ENCODE data around the gene BNIP3.

The BNIP3 gene

DNA sequence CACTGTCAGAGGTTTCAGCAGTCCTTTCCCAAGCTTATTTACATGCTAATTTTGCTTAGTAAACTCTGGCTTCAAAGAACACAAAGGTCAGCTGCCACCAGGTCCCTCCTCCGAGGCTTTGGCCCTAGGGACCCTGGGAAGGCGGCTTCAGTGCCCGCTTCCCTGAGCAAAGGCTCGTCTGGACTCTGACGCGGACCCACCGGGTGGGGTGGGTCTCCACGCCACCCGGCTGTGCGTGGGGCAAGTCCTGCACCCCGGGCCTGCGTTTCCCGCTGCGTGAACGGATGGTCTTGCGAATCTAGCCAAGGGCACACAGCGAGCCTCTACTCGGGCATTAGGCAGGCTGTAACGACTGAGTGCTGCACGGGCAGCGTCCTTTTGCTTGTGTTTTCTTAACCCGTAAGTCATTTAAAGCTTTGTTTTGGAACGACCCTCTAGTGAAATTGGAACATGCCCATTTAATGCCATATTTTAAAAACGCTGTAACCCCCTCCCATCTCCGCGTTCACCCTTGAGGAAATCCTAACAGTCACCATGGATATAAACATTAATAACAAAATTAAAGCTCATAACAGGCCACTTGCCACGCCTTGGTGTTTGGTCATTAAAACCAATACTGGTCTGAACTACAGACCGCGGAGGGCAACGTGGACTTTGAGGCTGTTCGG lies 828 bp downstream of the BNIP3 start:
- Histone ChIP-seq H3K4ac (ENCODE audit: low read depth, low read length) (peak overlapping the region; percentile 21), H3K4me2 (ENCODE audit: low read length) (peak overlapping the region; percentile 75), H2BK12ac (ENCODE audit: low read length) (no peak overlapping the region), H3K36me3 (ENCODE audit: control insufficient read depth in 1 of 2, insufficient read depth in 2 of 2, low read length in 2 of 2) (peaks cover 2 to 4% of the 10 kb centered on the region in 2 experiments), H3K79me1 (ENCODE audit: low read length) (peaks cover 18% of the 10 kb centered on the region), H3K9me3 (ENCODE audit: insufficient read depth, low read depth, low read length) (peaks cover 2% of the 10 kb centered on the region), H2BK120ac (ENCODE audit: insufficient read depth, low read length, poor library complexity) (no peak overlapping the region), H3K9ac (ENCODE audit: low read length) (peak overlapping the region; percentile 14), H4K12ac (ENCODE audit: low read depth, low read length) (peak overlapping the region; percentile 41), H3K4me1 (ENCODE audit: control insufficient read depth in 1 of 2, insufficient read depth in 2 of 2, low read length in 2 of 2) (peaks cover 14 to 18% of the 10 kb centered on the region in 2 experiments), H3K14ac (ENCODE audit: low read length) (peak overlapping the region; percentile 71), H4K8ac (ENCODE audit: low read depth, low read length) (peak overlapping the region; percentile 78), H3K23ac (ENCODE audit: low read length) (no peak overlapping the region), H3K27ac (ENCODE audit: low read depth, low read length) (no peak overlapping the region), H2BK5ac (ENCODE audit: low read depth, low read length, poor library complexity) (no peak overlapping the region), H3K4me3 (ENCODE audit: low read depth, low read length) (peak overlapping the region; percentile 90), H2AK5ac (ENCODE audit: low read length) (peak overlapping the region; percentile 49), H3K27me3 (ENCODE audit: insufficient read depth, low read length) (peaks cover 10% of the 10 kb centered on the region), H3K79me2 (ENCODE audit: control insufficient read depth, insufficient read depth, low read length, poor library complexity) (peaks cover 14% of the 10 kb centered on the region), H2AFZ (ENCODE audit: insufficient read depth, low read length, poor library complexity) (no peak overlapping the region), H4K91ac (ENCODE audit: low read depth, low read length) (peak overlapping the region; percentile 36), H3K18ac (ENCODE audit: low read length) (peak overlapping the region; percentile 73)
- WGBS (ENCODE audit: extremely low coverage, insufficient coverage, insufficient read length), result no CpG with 5 or more reads among the region's 31 CpGs
- DNase-seq, result peak in 1 of 2 donors; percentile 35

DNA sequence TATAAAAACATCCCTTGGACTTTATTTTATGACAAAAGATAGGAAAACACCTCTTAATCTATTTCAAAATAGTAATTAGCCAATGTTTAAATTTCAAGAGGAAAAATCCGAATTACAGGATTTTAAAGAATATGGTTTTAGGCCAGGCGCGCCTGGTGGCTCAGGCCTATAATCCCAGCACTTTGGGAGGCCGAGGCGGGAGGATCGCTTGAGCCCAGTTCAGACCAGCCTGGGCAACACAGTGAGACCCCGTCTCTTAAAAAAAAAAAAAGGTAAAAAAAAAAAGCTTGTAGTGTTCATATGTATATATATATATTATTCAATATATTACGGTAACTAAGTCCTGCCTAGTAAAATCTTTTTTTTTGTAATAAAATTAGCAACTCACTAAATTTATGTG lies 1.4 kb downstream of the BNIP3 start:
- H3K4me2 ChIP-seq (ENCODE audit: low read length), result peak overlapping the region; percentile 62
- peaks cover 18% of the 10 kb centered on the region for H3K79me1 ChIP-seq (ENCODE audit: low read length)
- H2BK5ac ChIP-seq (ENCODE audit: low read depth, low read length, poor library complexity), result no peak overlapping the region
- H3K79me2 ChIP-seq (ENCODE audit: control insufficient read depth, insufficient read depth, low read length, poor library complexity), result peaks cover 14% of the 10 kb centered on the region
- no peak overlapping the region for H3K27ac ChIP-seq (ENCODE audit: low read depth, low read length)
- H3K9ac ChIP-seq (ENCODE audit: low read length), result no peak overlapping the region
- H4K91ac ChIP-seq (ENCODE audit: low read depth, low read length), result no peak overlapping the region
- no peak overlapping the region for H3K4me3 ChIP-seq (ENCODE audit: low read depth, low read length)
- peaks cover 2 to 5% of the 10 kb centered on the region in 2 experiments for H3K36me3 ChIP-seq (ENCODE audit: control insufficient read depth in 1 of 2, insufficient read depth in 2 of 2, low read length in 2 of 2)
- peaks cover 10% of the 10 kb centered on the region for H3K27me3 ChIP-seq (ENCODE audit: insufficient read depth, low read length)
- H3K18ac ChIP-seq (ENCODE audit: low read length), result no peak overlapping the region
- H2AK5ac ChIP-seq (ENCODE audit: low read length), result no peak overlapping the region
- peaks cover 14 to 18% of the 10 kb centered on the region in 2 experiments for H3K4me1 ChIP-seq (ENCODE audit: control insufficient read depth in 1 of 2, insufficient read depth in 2 of 2, low read length in 2 of 2)
- H4K12ac ChIP-seq (ENCODE audit: low read depth, low read length), result no peak overlapping the region
- no peak for DNase-seq
- no peak overlapping the region for H4K8ac ChIP-seq (ENCODE audit: low read depth, low read length)
- no peak overlapping the region for H3K14ac ChIP-seq (ENCODE audit: low read length)
- WGBS (ENCODE audit: extremely low coverage, insufficient coverage, insufficient read length), result no CpG with 5 or more reads among the region's 8 CpGs
- no peak overlapping the region for H2BK12ac ChIP-seq (ENCODE audit: low read length)
- no peak overlapping the region for H2AFZ ChIP-seq (ENCODE audit: insufficient read depth, low read length, poor library complexity)
- H3K23ac ChIP-seq (ENCODE audit: low read length), result no peak overlapping the region
- H3K9me3 ChIP-seq (ENCODE audit: insufficient read depth, low read depth, low read length), result peaks cover 2% of the 10 kb centered on the region
- H2BK120ac ChIP-seq (ENCODE audit: insufficient read depth, low read length, poor library complexity), result no peak overlapping the region
- H3K4ac ChIP-seq (ENCODE audit: low read depth, low read length), result no peak overlapping the region

DNA sequence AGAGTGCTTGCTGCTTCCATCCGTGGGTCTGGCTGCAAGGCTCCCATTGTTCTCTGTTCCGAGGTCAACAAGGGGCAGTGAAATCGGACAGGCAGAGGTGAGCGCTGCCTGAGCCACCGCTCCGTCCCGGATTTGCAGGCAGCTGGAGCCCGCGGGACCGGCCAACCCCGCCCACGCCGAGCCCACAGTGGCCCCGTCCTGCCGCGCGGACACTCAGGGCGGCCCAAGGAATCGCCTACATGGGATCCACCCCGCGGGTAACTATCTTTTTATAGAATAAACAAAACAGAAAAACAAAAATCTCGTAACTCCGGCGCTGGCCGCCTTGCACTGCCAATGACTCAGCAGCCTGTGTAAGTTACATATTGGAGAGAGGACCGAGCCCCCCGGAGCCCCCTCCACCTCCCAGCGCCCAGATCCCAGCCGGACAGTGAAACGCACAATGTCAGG lies 1.9 kb downstream of the BNIP3 start:
- Histone ChIP-seq H3K4me2 (ENCODE audit: low read length) (peak overlapping the region; percentile 62), H3K4me3 (ENCODE audit: low read depth, low read length) (no peak overlapping the region), H2BK120ac (ENCODE audit: insufficient read depth, low read length, poor library complexity) (no peak overlapping the region), H4K12ac (ENCODE audit: low read depth, low read length) (no peak overlapping the region), H2AK5ac (ENCODE audit: low read length) (no peak overlapping the region), H4K8ac (ENCODE audit: low read depth, low read length) (no peak overlapping the region), H2BK12ac (ENCODE audit: low read length) (no peak overlapping the region), H3K18ac (ENCODE audit: low read length) (no peak overlapping the region), H3K9ac (ENCODE audit: low read length) (no peak overlapping the region), H2BK5ac (ENCODE audit: low read depth, low read length, poor library complexity) (no peak overlapping the region), H2AFZ (ENCODE audit: insufficient read depth, low read length, poor library complexity) (no peak overlapping the region), H3K14ac (ENCODE audit: low read length) (peak overlapping the region; percentile 2), H3K4ac (ENCODE audit: low read depth, low read length) (no peak overlapping the region), H3K79me1 (ENCODE audit: low read length) (peaks cover 18% of the 10 kb centered on the region), H3K36me3 (ENCODE audit: control insufficient read depth in 1 of 2, insufficient read depth in 2 of 2, low read length in 2 of 2) (peaks cover 2 to 5% of the 10 kb centered on the region in 2 experiments), H4K91ac (ENCODE audit: low read depth, low read length) (peak overlapping the region; percentile 15), H3K9me3 (ENCODE audit: insufficient read depth, low read depth, low read length) (peaks cover 2% of the 10 kb centered on the region), H3K27me3 (ENCODE audit: insufficient read depth, low read length) (peaks cover 10% of the 10 kb centered on the region), H3K27ac (ENCODE audit: low read depth, low read length) (no peak overlapping the region), H3K79me2 (ENCODE audit: control insufficient read depth, insufficient read depth, low read length, poor library complexity) (peaks cover 14% of the 10 kb centered on the region), H3K23ac (ENCODE audit: low read length) (no peak overlapping the region), H3K4me1 (ENCODE audit: control insufficient read depth in 1 of 2, insufficient read depth in 2 of 2, low read length in 2 of 2) (peaks cover 14 to 18% of the 10 kb centered on the region in 2 experiments)
- peak in 1 of 2 donors; percentile 26 for DNase-seq
- WGBS (ENCODE audit: extremely low coverage, insufficient coverage, insufficient read length), result no CpG with 5 or more reads among the region's 30 CpGs

DNA sequence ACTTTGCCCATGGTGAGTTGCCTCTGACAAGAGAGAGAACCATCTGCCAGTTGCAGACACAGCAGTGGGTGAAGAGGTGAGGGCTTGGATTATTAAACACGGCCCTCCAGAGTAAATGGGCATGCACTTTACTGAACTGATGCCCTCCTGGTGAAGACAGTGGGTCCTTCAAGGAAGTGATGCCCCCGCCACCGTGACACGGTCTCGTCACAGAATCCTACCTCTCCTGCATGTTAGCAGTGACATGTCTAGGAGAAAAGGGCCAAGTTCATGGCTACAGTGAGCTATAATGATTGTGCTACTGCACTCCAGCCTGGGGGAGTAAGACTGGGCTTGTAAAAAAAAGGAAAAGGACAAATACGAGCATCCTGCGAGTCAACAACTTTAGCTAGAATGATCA lies 2.4 kb downstream of the BNIP3 start:
- no peak overlapping the region for H4K91ac ChIP-seq (ENCODE audit: low read depth, low read length)
- H3K9me3 ChIP-seq (ENCODE audit: insufficient read depth, low read depth, low read length), result peaks cover 2% of the 10 kb centered on the region
- H2AK5ac ChIP-seq (ENCODE audit: low read length), result no peak overlapping the region
- no peak overlapping the region for H4K8ac ChIP-seq (ENCODE audit: low read depth, low read length)
- DNase-seq, result no peak
- peaks cover 2 to 5% of the 10 kb centered on the region in 2 experiments for H3K36me3 ChIP-seq (ENCODE audit: control insufficient read depth in 1 of 2, insufficient read depth in 2 of 2, low read length in 2 of 2)
- H3K79me1 ChIP-seq (ENCODE audit: low read length), result peaks cover 18% of the 10 kb centered on the region
- H3K27ac ChIP-seq (ENCODE audit: low read depth, low read length), result peak overlapping the region; percentile 9
- no peak overlapping the region for H3K18ac ChIP-seq (ENCODE audit: low read length)
- no peak overlapping the region for H3K4me3 ChIP-seq (ENCODE audit: low read depth, low read length)
- H3K79me2 ChIP-seq (ENCODE audit: control insufficient read depth, insufficient read depth, low read length, poor library complexity), result peaks cover 14% of the 10 kb centered on the region
- H4K12ac ChIP-seq (ENCODE audit: low read depth, low read length), result no peak overlapping the region
- H3K4ac ChIP-seq (ENCODE audit: low read depth, low read length), result no peak overlapping the region
- no peak overlapping the region for H3K23ac ChIP-seq (ENCODE audit: low read length)
- peak overlapping the region; percentile 62 for H3K4me2 ChIP-seq (ENCODE audit: low read length)
- H3K4me1 ChIP-seq (ENCODE audit: control insufficient read depth in 1 of 2, insufficient read depth in 2 of 2, low read length in 2 of 2), result peaks cover 14 to 18% of the 10 kb centered on the region in 2 experiments
- no peak overlapping the region for H2BK5ac ChIP-seq (ENCODE audit: low read depth, low read length, poor library complexity)
- no CpG with 5 or more reads among the region's 7 CpGs for WGBS (ENCODE audit: extremely low coverage, insufficient coverage, insufficient read length)
- peaks cover 10% of the 10 kb centered on the region for H3K27me3 ChIP-seq (ENCODE audit: insufficient read depth, low read length)
- H2BK120ac ChIP-seq (ENCODE audit: insufficient read depth, low read length, poor library complexity), result no peak overlapping the region
- no peak overlapping the region for H3K14ac ChIP-seq (ENCODE audit: low read length)
- no peak overlapping the region for H2BK12ac ChIP-seq (ENCODE audit: low read length)
- H2AFZ ChIP-seq (ENCODE audit: insufficient read depth, low read length, poor library complexity), result no peak overlapping the region
- H3K9ac ChIP-seq (ENCODE audit: low read length), result no peak overlapping the region
